GM12892 (cell line): ENCODE data around the gene RASGEF1C.

ENCODE experiments used
- DNase-seq: peaks from one replicate; pipeline ENCODE4 v3.0.0; 2011; ENCODE audit not compliant: insufficient read length
- FAIRE-seq: peaks from 2 replicates; lab custom pipeline; 2011; peaks lifted over from hg19 to GRCh38; lab: Jason Lieb, UNC
- POLR2A ChIP-seq: IDR thresholded peaks from 2 replicates; pipeline ENCODE4 v1.6.1; 2011; ENCODE audit warnings: low read depth, low read length, control low read depth
- POLR2AphosphoS5 ChIP-seq: IDR thresholded peaks from 2 replicates; pipeline ENCODE4 v1.6.1; 2011; ENCODE audit warnings: low read depth, low read length, control low read depth
- TAF1 ChIP-seq: IDR thresholded peaks from 2 replicates; pipeline ENCODE4 v1.6.1; 2011; ENCODE audit warnings: low read depth, mild to moderate bottlenecking, control low read depth, low read length, borderline replicate concordance

Gene RASGEF1C

GRCh38 chr5:180194410-180195345 lies 14.3 kb downstream of the RASGEF1C start:
- DNase-seq (no peak), FAIRE-seq (no peak)
- TF ChIP-seq POLR2AphosphoS5 = no peak

DNA sequence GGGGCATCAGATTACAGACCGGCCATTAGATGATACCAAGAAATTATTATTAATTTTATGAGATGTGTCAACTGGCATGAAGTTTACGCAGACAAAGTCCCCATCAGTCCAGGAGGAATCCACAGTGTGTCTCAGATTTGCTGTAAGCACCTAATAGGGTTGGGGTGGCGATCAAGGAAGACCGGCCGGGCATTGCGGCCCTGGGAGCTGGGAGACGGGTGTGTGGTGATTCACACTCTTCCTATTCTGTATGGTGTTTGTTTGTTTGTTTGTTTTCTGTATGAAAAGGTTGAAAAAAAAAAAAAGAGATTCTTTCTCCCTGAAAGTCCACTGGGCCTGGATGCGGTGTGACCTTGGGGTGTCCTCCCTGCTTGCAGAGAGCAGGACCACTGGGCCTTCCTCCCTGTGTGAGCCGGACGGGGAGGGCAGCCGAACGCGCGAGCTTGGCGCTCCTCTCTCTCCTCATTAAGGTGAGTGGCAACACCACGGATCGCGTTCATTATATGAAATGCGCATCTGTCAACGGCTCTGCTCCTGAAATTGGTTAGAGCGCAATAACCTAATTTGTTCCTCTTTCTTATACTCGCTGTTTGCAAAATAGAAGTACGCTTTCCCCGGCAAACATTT lies 15.1 kb downstream of the RASGEF1C start:
- DNase-seq = no peak
- TF ChIP-seq POLR2A (no peak), POLR2AphosphoS5 (no peak), TAF1 (no peak)
- FAIRE-seq = no peak

- DNase-seq = no peak
- FAIRE-seq = no peak
- TF ChIP-seq POLR2A = no peak
- TF ChIP-seq POLR2AphosphoS5 = no peak
- no peak for TF ChIP-seq TAF1
These were observed 17.3 kb downstream of the RASGEF1C start for GRCh38 chr5:180191716-180192115.

DNA sequence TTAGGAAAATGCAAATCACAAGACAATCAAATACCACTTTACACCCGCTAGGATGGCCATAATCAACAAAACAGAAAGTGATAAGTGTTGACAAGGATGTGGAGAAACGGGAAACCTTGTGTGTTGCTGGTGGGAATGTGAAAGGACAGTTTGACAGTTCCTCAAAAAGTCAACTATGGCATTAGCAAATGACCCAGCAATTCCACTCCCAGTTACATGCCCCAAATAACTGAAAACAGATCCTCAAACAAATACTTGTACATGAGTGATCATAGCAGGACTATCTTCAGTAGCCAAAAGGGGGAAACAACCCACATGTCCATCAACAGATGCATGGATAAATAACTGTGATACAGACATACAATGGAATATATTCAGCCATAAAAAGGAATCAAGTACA lies 21.2 kb downstream of the RASGEF1C start:
- DNase-seq (no peak), FAIRE-seq (no peak)
- no peak for TF ChIP-seq POLR2AphosphoS5

DNA sequence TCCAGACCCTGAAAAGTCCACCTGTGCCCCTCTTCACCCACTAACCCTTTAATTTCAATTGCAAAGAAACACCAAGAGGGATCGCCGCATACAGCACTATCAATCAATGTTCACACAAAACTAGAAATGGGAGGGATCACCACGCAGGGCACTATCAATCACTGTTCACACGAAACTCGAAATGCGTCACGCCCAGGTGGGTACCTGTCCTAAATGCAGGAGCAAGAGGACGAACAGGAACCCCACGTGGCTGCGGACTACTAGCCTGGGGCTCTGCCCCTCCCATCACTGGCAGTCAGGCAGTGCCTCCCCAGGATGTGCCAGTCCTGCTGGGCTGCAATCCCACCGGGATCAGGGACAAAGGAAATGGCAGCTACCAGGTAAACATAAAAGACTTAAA lies 28.2 kb downstream of the RASGEF1C start:
- DNase-seq = no peak
- TF ChIP-seq POLR2A (no peak), TAF1 (no peak), POLR2AphosphoS5 (no peak)
- no peak for FAIRE-seq

DNA sequence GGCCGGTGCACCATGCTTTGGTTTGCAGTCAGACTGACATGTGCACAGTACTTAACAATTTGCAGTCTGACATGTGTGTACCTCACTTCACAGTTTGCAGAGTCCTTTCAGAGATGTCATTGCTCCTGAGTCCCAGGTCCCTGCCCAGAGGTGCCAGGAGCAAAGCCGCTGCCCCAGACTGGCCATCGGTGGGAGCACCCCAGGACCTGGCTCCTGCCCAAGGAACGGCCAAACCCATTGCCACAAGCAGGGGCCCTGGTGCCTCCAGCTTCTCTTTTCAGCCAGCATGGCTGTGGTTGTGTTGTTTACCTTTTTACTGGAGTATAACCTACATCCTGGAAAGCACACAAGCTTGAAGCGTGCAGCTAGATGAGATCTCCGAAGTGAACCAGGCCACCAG lies 28.6 kb downstream of the RASGEF1C start:
- no peak for FAIRE-seq

DNA sequence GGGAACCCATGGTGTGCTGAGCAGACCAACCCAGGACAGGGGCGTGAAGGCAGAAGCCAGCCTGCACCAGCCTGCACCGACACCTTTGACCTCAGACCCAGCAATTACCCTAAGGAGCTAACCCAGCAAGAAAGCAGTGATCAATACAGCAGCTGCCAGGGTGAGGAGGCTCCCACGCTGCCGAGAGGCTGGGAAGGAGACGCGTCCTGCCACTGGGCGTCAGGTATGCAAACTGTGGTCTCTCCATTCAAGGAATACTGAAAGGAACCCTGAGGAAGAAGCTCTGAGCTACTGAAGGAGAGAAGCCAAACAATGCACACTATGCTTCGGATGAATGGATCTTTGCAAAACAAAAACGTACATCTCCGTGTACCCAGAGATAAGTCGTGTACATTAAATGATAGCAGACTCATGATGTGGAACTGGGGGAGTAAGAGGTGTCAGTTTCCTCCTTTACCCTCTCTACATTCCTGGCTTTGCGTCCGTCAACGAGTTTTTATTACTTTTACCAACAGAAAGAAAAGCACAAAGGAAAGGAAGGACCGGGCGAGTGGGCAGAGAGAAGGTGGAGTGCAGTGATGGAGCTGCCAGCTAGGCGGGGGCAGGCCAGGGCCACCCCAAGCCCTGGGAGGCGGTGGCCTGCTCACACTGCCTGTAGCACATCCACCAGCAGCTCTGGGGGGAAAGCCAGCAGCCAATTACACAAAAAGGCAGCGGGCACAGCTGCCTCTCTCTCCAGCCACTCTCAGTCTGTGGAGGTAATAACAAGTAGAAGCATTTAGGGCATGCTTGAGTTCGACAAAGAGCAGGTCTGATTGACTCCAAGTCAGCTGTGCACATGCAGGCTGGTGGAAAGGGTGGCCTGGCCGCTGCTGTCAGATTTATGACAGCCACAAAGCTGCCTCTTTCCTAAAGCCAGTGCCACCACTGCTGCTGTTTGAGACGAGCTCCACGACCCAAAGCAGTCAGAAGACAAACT lies 29.3 kb downstream of the RASGEF1C start:
- TF ChIP-seq TAF1 = no peak
- FAIRE-seq (no peak), DNase-seq (no peak)

More for the DNA sequence above, 28.6 kb downstream of the RASGEF1C start:
- TF ChIP-seq TAF1 = no peak
- TF ChIP-seq POLR2AphosphoS5 = no peak
- no peak for TF ChIP-seq POLR2A
- DNase-seq = no peak

GRCh38 chr5:180178531-180179441 lies 30.2 kb downstream of the RASGEF1C start:
- no peak for FAIRE-seq

DNA sequence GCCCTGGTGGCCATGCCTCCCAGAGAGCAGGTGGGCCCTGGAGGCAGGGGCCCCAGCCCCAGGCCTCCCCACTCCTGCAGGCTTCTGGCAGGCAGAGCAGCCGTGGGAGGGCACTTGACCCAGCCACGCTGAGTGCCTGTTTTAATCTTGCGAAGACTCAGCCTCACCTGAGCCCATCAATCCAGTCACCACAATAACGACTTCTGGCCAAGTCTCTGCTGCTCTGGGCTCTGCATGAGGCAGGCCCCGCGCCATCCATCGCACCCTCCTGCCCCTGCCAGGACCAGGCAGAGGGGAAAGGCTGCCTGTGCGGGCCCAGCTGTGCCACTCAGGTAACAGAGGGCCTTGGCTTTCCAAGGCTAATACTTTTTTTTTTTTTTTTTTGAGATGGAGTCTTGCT lies 32.8 kb downstream of the RASGEF1C start:
- FAIRE-seq = no peak
- TF ChIP-seq POLR2A (no peak), TAF1 (no peak), POLR2AphosphoS5 (no peak)
- DNase-seq = no peak

More at GRCh38 chr5:180178531-180179441, 30.2 kb downstream of the RASGEF1C start:
- TF ChIP-seq TAF1 = no peak
- no peak for TF ChIP-seq POLR2AphosphoS5
- TF ChIP-seq POLR2A = no peak
- no peak for DNase-seq

DNA sequence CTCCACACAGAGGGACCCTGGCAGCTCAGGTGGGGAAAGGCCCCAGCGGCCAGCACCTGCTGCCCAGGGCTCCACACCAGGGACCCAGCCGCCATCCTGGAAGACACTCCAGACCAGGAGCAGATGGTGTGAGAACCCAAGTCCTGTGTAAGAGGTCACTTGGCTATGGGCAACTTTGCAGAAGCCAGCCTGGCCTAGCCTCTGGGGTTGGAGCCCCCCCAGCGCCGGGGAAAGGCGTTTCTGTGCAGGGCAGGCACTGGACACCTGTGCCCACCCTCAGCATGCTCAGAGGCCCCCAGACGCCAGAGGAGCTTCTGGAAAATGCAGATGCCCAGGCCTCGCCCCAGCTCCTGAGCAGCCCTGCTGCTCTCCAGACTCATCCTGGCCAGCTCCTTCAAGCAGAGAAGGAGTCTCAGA lies 34.0 kb downstream of the RASGEF1C start:
- no peak for DNase-seq
- TF ChIP-seq TAF1 (no peak), POLR2AphosphoS5 (no peak), POLR2A (no peak)
- FAIRE-seq = no peak

DNA sequence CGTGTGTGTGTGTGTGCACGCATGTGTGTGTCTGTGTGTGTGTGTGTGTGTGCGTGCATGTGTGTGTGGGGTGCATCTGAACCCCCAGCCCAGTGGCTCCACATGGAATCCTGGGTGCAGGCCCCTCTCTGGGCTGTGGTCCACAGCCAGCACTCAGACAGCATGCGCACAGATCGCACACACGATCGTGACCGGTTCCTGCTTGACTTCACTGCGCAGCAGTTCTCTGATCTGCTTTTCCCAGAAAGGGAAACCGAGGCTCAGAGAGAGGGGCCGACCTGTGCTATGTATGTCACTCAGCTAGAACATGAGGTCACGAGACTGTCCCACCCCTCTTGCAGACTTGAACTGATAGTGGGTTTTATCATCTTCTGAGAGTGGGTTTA lies 34.4 kb downstream of the RASGEF1C start:
- FAIRE-seq (no peak), DNase-seq (no peak)
- TF ChIP-seq POLR2A (no peak), TAF1 (no peak), POLR2AphosphoS5 (no peak)
